A673 (cell line): Measurements from ENCODE around the gene TFPI. TPM values are rescaled to one million over a fixed set of nuclear protein-coding genes. Genes with fewer than 3 reads are reported as not detected.

Source experiments
- BruUV-seq: library from RNA; stranded (reverse); fragments of 400-500 nt; replicated peaks from 2 replicates; lab custom pipeline; 2021; lab: Mats Ljungman, UMichigan
- CTCF ChIA-PET: fragments of 300-600 bp; sonication (Branson Sonifier 250); formaldehyde crosslinking; loops from one replicate; lab custom pipeline; 2022; ENCODE audit warnings: antibody characterized with exemption; lab: Charles Lee
- POLR2A ChIA-PET: fragments of 300-600 bp; sonication (Branson Sonifier 250); formaldehyde crosslinking; loops from one replicate; lab custom pipeline; 2022; ENCODE audit warnings: antibody characterized with exemption; ENCODE audit not compliant: low non-redundant PET; lab: Charles Lee
- DNase-seq: peaks from one replicate; pipeline ENCODE4 v3.0.0-alpha.2; 2015; ENCODE audit warnings: low spot score
- H3K27ac ChIP-seq: fragments of 200-600 bp; sonication (generic); 2 replicates; pipeline ENCODE4 v1.5.1; 2016; ENCODE audit warnings: mixed run types, low read depth, mild to moderate bottlenecking, mixed read lengths, antibody characterized with exemption, low read length; ENCODE audit not compliant: poor library complexity, severe bottlenecking
- H3K27me3 ChIP-seq: fragments of 200-600 bp; sonication (generic); replicated peaks from 2 replicates; pipeline ENCODE4 v1.6.1; 2017; ENCODE audit warnings: mixed run types, low read depth, mild to moderate bottlenecking, mixed read lengths, antibody characterized with exemption, low read length; ENCODE audit not compliant: insufficient read depth, poor library complexity
- H3K36me3 ChIP-seq: fragments of 200-600 bp; sonication (generic); 2 replicates; pipeline ENCODE4 v1.6.1; 2016; ENCODE audit warnings: mixed run types, mild to moderate bottlenecking, mixed read lengths, antibody characterized with exemption, low read length; ENCODE audit not compliant: insufficient read depth, poor library complexity, severe bottlenecking
- H3K4me1 ChIP-seq: fragments of 200-600 bp; sonication (generic); 2 replicates; pipeline ENCODE4 v1.6.1; 2017; ENCODE audit warnings: mixed run types, mild to moderate bottlenecking, mixed read lengths, antibody characterized with exemption, low read length; ENCODE audit not compliant: insufficient read depth, poor library complexity, severe bottlenecking
- H3K4me3 ChIP-seq: fragments of 200-600 bp; sonication (generic); 2 replicates; pipeline ENCODE4 v1.5.1; 2016; ENCODE audit warnings: low read depth, mixed run types, mild to moderate bottlenecking, mixed read lengths, low read length; ENCODE audit not compliant: poor library complexity, severe bottlenecking
- H3K9me3 ChIP-seq: fragments of 200-600 bp; sonication (generic); 2 replicates; pipeline ENCODE4 v1.6.1; 2016; ENCODE audit warnings: mixed run types, low read depth, mild to moderate bottlenecking, mixed read lengths, antibody characterized with exemption, low read length; ENCODE audit not compliant: poor library complexity, severe bottlenecking
- EZH2 ChIP-seq: fragments of 200-600 bp; sonication (generic); IDR thresholded peaks from 2 replicates; pipeline ENCODE4 v1.6.1; 2017; ENCODE audit warnings: borderline replicate concordance, low read depth, mild to moderate bottlenecking, mixed read lengths, antibody characterized with exemption, low read length; ENCODE audit not compliant: poor library complexity, severe bottlenecking
- intact Hi-C: fragments of 100-400 bp; cut with micrococcal nuclease; formaldehyde crosslinking; loops from one replicate; pipeline ENCODE4 v1.10.0; 2022; ENCODE audit not compliant: unreplicated experiment
- total RNA-seq: library from RNA; stranded (reverse); gene quantifications from 2 replicates; pipeline ENCODE4 v1.2.3, GENCODE V29; 2021
- TF ChIP-seq, protein P1 (sequence below): fragments of 300-800, 200-600 bp; sonication (generic); conservative IDR thresholded peaks from 2 replicates; pipeline ENCODE4 v1.5.1; 2017; ENCODE audit warnings: low read depth, mild to moderate bottlenecking, antibody characterized with exemption, low read length, moderate library complexity, mixed read lengths

The TFPI gene
- total RNA-seq, 1 experiment from 2014 or later, result 36.3 TPM

DNA sequence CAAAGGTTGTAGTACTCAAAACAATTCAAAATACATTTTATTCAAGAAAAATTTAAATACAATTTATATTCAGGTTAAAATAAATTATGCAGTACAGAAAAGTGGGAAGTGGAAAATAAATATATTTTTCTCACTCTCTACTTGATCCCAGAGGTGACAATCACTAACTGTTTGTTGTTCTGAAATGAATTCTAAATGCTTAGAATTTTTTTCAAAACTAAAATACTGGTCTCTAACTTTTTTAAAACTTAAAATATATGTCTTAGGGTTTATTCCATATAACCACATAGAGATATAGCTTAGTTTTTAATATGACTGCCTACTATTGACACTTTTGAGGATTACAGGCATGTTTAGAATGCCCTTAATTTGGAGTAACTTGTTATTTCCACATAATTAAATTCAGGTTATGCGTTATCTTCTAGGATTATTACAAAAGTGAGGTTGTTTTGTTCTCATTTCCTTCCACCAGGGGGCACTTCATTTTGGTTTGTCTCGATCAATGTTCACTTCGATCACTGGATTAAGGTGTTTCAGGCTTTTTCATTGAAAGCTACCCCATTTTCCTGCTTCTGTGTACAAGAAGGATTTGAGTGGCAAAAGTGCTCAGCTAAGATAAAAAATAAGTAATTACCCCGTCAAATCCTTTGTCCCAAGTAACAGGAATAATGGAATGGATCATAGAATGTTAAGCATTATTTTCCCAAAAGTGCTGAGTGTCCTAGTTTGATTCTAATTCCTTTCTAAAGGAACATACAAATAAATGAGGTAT lies 27.1 kb upstream of the TFPI start:
- Histone ChIP-seq H3K9me3 (no peaks in the 10 kb centered on the region), H3K36me3 (no peaks in the 10 kb centered on the region), H3K27ac (no peak overlapping the region), H3K27me3 (no peaks in the 10 kb centered on the region), H3K4me3 (peak overlapping the region; percentile 28), H3K4me1 (peaks cover 24% of the 10 kb centered on the region)
- intact Hi-C loops, result loop anchor here (1.0 to 5.0 kb wide), 5 partner anchors 262 to 1831 kb away; no protein-coding TSS in a partner anchor
- BruUV-seq, result no TSS peak
- TF ChIP-seq, protein P1, sequence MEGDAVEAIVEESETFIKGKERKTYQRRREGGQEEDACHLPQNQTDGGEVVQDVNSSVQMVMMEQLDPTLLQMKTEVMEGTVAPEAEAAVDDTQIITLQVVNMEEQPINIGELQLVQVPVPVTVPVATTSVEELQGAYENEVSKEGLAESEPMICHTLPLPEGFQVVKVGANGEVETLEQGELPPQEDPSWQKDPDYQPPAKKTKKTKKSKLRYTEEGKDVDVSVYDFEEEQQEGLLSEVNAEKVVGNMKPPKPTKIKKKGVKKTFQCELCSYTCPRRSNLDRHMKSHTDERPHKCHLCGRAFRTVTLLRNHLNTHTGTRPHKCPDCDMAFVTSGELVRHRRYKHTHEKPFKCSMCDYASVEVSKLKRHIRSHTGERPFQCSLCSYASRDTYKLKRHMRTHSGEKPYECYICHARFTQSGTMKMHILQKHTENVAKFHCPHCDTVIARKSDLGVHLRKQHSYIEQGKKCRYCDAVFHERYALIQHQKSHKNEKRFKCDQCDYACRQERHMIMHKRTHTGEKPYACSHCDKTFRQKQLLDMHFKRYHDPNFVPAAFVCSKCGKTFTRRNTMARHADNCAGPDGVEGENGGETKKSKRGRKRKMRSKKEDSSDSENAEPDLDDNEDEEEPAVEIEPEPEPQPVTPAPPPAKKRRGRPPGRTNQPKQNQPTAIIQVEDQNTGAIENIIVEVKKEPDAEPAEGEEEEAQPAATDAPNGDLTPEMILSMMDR, result peak; percentile 77
- no peak for TF ChIP-seq EZH2
- peak; percentile 79 for DNase-seq
- ChIA-PET POLR2A (no interaction called here), CTCF (interaction anchor here (0.5 to 4.1 kb wide), 9 partner anchors 41 to 943 kb away, joined by 3 to 46 read pairs (median 3); no protein-coding TSS in a partner anchor)

DNA sequence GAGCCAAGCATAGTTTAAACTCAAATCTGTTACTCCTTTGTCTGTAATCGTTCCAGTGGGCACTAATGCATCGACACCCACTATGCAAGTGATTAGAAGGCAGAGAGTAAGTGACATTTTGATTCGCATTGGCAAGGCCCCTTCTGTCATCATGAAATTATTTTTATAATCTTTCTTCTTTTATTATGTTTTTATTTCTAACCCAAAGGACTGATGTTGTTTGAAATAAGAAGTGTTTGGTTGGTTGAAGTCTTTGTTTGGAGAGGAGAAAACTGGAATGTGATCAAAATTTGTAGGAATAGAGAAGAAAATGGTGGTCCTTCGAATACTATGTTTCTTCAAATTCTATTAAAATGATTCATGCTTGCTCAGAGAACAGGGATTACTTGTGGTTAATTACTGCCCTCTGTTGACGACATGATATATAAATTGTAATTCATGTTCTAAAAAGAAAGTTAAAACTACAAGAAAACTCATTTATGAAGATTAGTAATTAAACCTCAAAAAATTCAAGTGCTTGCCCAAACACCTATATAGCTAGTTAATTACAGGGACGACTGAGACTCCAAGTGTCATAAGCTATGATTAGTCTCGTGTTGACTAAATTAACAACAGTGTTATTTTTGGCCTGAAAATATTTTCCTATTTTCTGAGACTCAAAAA lies 26.4 kb upstream of the TFPI start:
- H3K36me3 ChIP-seq, result no peaks in the 10 kb centered on the region
- TF ChIP-seq EZH2, result no peak
- TF ChIP-seq, protein P1, result peak; percentile 56; the same call in 1 of the 2 replicates
- CTCF ChIA-PET, result interaction anchor here (0.5 to 4.1 kb wide), 8 partner anchors 40 to 944 kb away, joined by 3 to 46 read pairs (median 4); no protein-coding TSS in a partner anchor
- peak overlapping the region; percentile 28 for H3K4me3 ChIP-seq
- no peaks in the 10 kb centered on the region for H3K9me3 ChIP-seq
- POLR2A ChIA-PET, result no interaction called here
- intact Hi-C loops, result loop anchor here (1.0 to 5.0 kb wide), 6 partner anchors 80 to 1832 kb away; no protein-coding TSS in a partner anchor
- no TSS peak for BruUV-seq
- H3K27ac ChIP-seq, result no peak overlapping the region
- DNase-seq, result peak; percentile 84
- H3K4me1 ChIP-seq, result peaks cover 26% of the 10 kb centered on the region
- no peaks in the 10 kb centered on the region for H3K27me3 ChIP-seq

DNA sequence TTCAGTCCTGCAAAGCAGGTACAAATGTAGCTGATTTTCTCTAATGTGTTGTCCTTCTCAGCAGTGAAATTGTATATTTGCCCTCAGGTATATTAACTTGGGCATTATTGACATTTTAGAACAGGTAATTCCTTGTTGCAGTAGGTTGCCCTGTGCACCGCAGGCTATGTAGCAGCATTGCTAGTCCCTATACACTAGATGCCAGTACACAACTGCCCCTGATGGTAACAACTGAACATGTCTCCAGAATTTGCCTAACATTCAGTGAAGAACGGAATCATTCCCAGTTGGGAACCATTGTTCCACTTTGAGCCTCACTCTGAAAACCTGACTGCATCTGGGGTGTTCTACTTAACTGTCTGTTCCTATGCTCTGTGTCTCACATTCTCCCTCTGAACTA lies 23.1 kb upstream of the TFPI start:
- intact Hi-C loops, result no loop called here
- Histone ChIP-seq H3K27me3 (no peaks in the 10 kb centered on the region), H3K36me3 (no peaks in the 10 kb centered on the region), H3K27ac (no peak overlapping the region), H3K4me1 (peaks cover 36% of the 10 kb centered on the region), H3K9me3 (peaks cover 4% of the 10 kb centered on the region), H3K4me3 (no peak overlapping the region)
- TF ChIP-seq EZH2, result no peak
- TF ChIP-seq, protein P1, result peak; percentile 42
- ChIA-PET CTCF (interaction anchor here (0.6 to 1.8 kb wide), 2 partner anchors 77 to 724 kb away, joined by 3 to 6 read pairs; no protein-coding TSS in a partner anchor), POLR2A (no interaction called here)
- no TSS peak for BruUV-seq
- peak; percentile 48 for DNase-seq
